PC-3 (cell line): ENCODE data around the gene IQCE.

Experiments
- EZH2 ChIP-seq: fragments of 300-600 bp; sonication (generic); IDR thresholded peaks from one replicate; pipeline ENCODE4 v1.6.1; 2017; ENCODE audit warnings: antibody characterized with exemption, mild to moderate bottlenecking, low read length; ENCODE audit not compliant: unreplicated experiment
- TF ChIP-seq, protein P1 (sequence below): fragments of 300-600 bp; sonication (generic); conservative IDR thresholded peaks from 2 replicates; pipeline ENCODE4 v1.5.1; 2017; ENCODE audit warnings: antibody characterized with exemption, low read depth, mild to moderate bottlenecking, low read length

DNA sequence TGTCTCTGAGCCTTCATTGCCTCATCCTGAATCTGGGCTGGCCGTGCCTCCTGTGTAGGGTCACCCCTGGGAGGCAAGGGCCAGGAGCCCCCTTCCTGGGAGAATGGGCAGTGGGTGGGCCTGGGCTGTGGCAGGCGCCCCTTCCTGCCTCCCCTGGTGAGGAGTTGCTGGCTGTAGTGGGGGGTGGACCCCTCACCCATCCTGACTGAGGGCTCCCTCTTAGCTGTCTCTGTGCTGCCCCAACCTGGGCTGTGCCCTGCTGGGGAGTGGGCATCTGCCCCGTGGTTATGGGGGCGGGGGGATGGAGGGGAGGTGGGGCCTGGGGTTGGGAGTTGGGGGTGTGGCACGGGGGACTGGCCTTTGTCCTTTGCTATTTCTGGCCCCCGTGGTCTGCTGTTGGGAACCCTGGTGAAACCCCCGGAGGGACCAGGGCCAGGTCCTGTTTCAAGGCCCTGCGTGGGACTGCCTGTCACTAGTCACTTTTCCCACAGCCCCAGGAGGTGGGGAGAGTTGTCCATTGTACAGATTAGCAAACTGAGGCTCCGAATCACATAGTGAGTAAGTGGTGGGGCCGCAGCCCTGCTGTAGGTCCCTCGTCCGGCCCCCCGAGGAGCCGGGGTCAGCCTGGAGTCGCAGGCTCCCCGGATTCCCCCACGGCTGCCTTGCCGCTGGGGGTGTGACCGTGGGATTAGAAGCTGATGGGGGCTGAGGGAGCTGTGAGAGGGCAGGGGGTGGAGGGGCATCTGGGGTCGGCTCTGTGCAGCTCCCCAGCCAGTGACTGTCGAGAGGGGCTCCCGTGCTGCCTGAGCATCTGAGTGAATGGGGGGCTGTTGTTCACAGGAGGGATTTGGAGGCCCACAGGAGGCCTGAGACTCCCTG, 75.7 kb downstream of the IQCE start:
- TF ChIP-seq, protein P1, sequence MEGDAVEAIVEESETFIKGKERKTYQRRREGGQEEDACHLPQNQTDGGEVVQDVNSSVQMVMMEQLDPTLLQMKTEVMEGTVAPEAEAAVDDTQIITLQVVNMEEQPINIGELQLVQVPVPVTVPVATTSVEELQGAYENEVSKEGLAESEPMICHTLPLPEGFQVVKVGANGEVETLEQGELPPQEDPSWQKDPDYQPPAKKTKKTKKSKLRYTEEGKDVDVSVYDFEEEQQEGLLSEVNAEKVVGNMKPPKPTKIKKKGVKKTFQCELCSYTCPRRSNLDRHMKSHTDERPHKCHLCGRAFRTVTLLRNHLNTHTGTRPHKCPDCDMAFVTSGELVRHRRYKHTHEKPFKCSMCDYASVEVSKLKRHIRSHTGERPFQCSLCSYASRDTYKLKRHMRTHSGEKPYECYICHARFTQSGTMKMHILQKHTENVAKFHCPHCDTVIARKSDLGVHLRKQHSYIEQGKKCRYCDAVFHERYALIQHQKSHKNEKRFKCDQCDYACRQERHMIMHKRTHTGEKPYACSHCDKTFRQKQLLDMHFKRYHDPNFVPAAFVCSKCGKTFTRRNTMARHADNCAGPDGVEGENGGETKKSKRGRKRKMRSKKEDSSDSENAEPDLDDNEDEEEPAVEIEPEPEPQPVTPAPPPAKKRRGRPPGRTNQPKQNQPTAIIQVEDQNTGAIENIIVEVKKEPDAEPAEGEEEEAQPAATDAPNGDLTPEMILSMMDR = no peak
- TF ChIP-seq EZH2 = no peak
